ENCODE data around the gene SNX24. TPM values are rescaled to one million over a fixed set of nuclear protein-coding genes. Genes with fewer than 3 reads are reported as not detected.

Gene SNX24
- total and polyA plus RNA-seq, 2 donors (not counting 1 experiment from before 2014, with no cell fraction given) = 13.4 to 22.3 TPM

GRCh38 chr5:123051206-123051605 lies 205.8 kb downstream of the SNX24 start:
- Histone ChIP-seq H3K79me2 (ENCODE audit: control insufficient read depth, insufficient read depth, low read length) (no peaks in the 10 kb centered on the region), H3K4me3 (replicated peaks in 1 of 4; ENCODE audit: control extremely low read depth in 1 of 4, insufficient read depth in 1 of 4, low read depth in 3 of 4, low read length in 4 of 4) (no peak overlapping the region), H3K27me3 (ENCODE audit: control insufficient read depth, insufficient read depth, low read length) (no peaks in the 10 kb centered on the region), H2AFZ (ENCODE audit: low read length) (no peak overlapping the region), H3K9me3 (ENCODE audit: control insufficient read depth, insufficient read depth, low read depth, low read length) (no peaks in the 10 kb centered on the region), H3K9ac (ENCODE audit: insufficient read depth, low read length) (no peak overlapping the region), H3K36me3 (ENCODE audit: control insufficient read depth, insufficient read depth, low read length) (no peaks in the 10 kb centered on the region), H3K27ac (ENCODE audit: insufficient read depth, low read length) (no peak overlapping the region), H4K20me1 (ENCODE audit: control insufficient read depth, extremely low read depth, insufficient read depth, low read length) (no peaks in the 10 kb centered on the region), H3K4me2 (ENCODE audit: extremely low read depth, insufficient read depth, low read length) (no peak overlapping the region), H3K4me1 (ENCODE audit: control insufficient read depth, extremely low read depth, insufficient read depth, low read length) (no peaks in the 10 kb centered on the region)
- no peak for DNase-seq (ENCODE audit: low read depth in 2 of 2)
- TF ChIP-seq EZH2 (IDR thresholded peaks at IDR 0.05; ENCODE audit: low read length, missing control alignments) (no peak), CTCF (conservative IDR thresholded peaks at IDR 0.05 in 1 of 2, IDR thresholded peaks at IDR 0.05 in 1 of 2; ENCODE audit: low read depth in 1 of 2, low read length in 2 of 2) (no peak)

Other genes starting within 250 kb of the SNX24 start
- gene SNX2, start 70.5 kb upstream of the SNX24 start, total RNA-seq = 123 and 131 TPM in 2 replicates
- gene SNX2, start 70.5 kb upstream of the SNX24 start, polyA plus RNA-seq = 73.5 and 75.1 TPM in 2 replicates
- 65.7 and 70.1 TPM in 2 replicates for gene PPIC, start 191.1 kb downstream of the SNX24 start, total RNA-seq
- gene PPIC, start 191.1 kb downstream of the SNX24 start, polyA plus RNA-seq = 74.1 and 105 TPM in 2 replicates
- gene PRDM6, start 243.6 kb downstream of the SNX24 start, total RNA-seq = 13.1 and 21.6 TPM in 2 replicates
- gene PRDM6, start 243.6 kb downstream of the SNX24 start, polyA plus RNA-seq = 6.3 and 16.3 TPM in 2 replicates